K562 (cell line): ENCODE results near the gene WDR70. TPM values are rescaled to one million over a fixed set of nuclear protein-coding genes. Genes with fewer than 3 reads are reported as not detected.
A peak's percentile ranks its signal among the peaks of the same experiment; 100 is the strongest.

Experiments used
- CBFB ChIP-seq: sonication (generic); formaldehyde crosslinking; IDR thresholded peaks from 2 replicates; pipeline ENCODE4 v1.4.0; 2020; ENCODE audit warnings: mild to moderate bottlenecking, missing genetic modification reagents
- CHD7 ChIP-seq: fragments of 200-600 bp; sonication (generic); IDR thresholded peaks from one replicate; pipeline ENCODE4 v1.6.1; 2012; ENCODE audit warnings: mild to moderate bottlenecking, low read depth, low read length, inconsistent platforms
- CREB3 ChIP-seq: fragments of 450-650 bp; conservative IDR thresholded peaks from 2 replicates; pipeline ENCODE4 v1.6.1; 2016; ENCODE audit warnings: missing genetic modification characterization, low read depth, mild to moderate bottlenecking, missing compliant biosample characterization, moderate library complexity
- MBD1 ChIP-seq: fragments of 250-450 bp; sonication (Bioruptor Pico); IDR thresholded peaks from 2 replicates; pipeline ENCODE4 v1.8.0; 2022; ENCODE audit warnings: inconsistent platforms
- PHF21A ChIP-seq: fragments of 450-650 bp; IDR thresholded peaks from 2 replicates; pipeline ENCODE4 v1.6.1; 2017; ENCODE audit warnings: low read depth, borderline replicate concordance
- PHF8 ChIP-seq: fragments of 200-600 bp; sonication (generic); IDR thresholded peaks from 2 replicates; pipeline ENCODE4 v1.6.1; 2012; ENCODE audit warnings: mixed run types, mild to moderate bottlenecking, inconsistent platforms, low read length, moderate library complexity, borderline replicate concordance
- RCOR1 ChIP-seq, 2 experiments: IDR thresholded peaks; 2 replicates each; pipeline ENCODE4 v1.6.1; 2012; ENCODE audit warnings: low read depth in 2 of 2, low read length in 2 of 2, borderline replicate concordance in 1 of 2, improper control_type of control experiment in 1 of 2
- SMC3 ChIP-seq: conservative IDR thresholded peaks from 2 replicates; pipeline ENCODE4 v1.6.1; 2011; ENCODE audit warnings: low read depth, low read length, improper control_type of control experiment; ENCODE audit not compliant: insufficient read depth
- SNAPC5 ChIP-seq: fragments of 250-450 bp; sonication (Bioruptor Pico); IDR thresholded peaks from 2 replicates; pipeline ENCODE4 v1.8.0; 2021; ENCODE audit warnings: moderate library complexity, mild to moderate bottlenecking, inconsistent platforms
- TEAD1 ChIP-seq, 2 experiments: fragments of 450-650 bp in 1 of 2; sonication (generic) in 1 of 2; formaldehyde crosslinking; IDR thresholded peaks; 2 replicates each; pipeline versions ENCODE4 v1.4.0 to v1.8.0; 2020 to 2022; ENCODE audit warnings: mild to moderate bottlenecking in 2 of 2, missing genetic modification reagents in 1 of 2
- ZNF175 ChIP-seq: fragments of 200-800 bp; sonication (Bioruptor generic); IDR thresholded peaks from 2 replicates; pipeline ENCODE4 v1.6.1; 2016; ENCODE audit warnings: low read depth, mild to moderate bottlenecking, missing genetic modification characterization, missing compliant biosample characterization
- polyA plus RNA-seq, 8 experiments: library from polyadenylated mRNA; depleted of rRNA in 4 of 8; stranded (reverse) in 5 of 8; unstranded in 3 of 8; fragments of >200 nt; fragmentation: Nextera tagmentation in 2 of 8; fragmentation: Illumina TruSeq in 1 of 8; extraction: Ambion mirVana in 2 of 8; extraction: Trizol in 1 of 8; gene quantifications; 2 replicates each; pipeline versions ENCODE4 v1.2.1 to v1.2.3, GENCODE V29; 2011 to 2014; ENCODE audit warnings: inconsistent platforms in 1 of 8, missing spikeins in 1 of 8
- total RNA-seq, 7 experiments: library from RNA; depleted of rRNA in 6 of 7; stranded (reverse); fragments of >200 nt in 6 of 7; fragmentation: Illumina TruSeq in 2 of 7; extraction: Trizol in 2 of 7; gene quantifications; 2 replicates each; pipeline versions ENCODE4 v1.2.1 to v1.2.3, GENCODE V29; 2011 to 2021; ENCODE audit warnings: low replicate concordance in 1 of 7

Gene WDR70
- total and polyA plus RNA-seq, 9 of the 15 experiments (the other 6 are each of a cell fraction or from before 2014, with no cell fraction given): 16.8 to 46.6 (median 38.8) TPM

GRCh38 chr5:37575541-37576489 is 196.7 kb downstream of the WDR70 start (continued):
- TF ChIP-seq CHD7 (no peak), TEAD1 (CRISPR knock-in tag; IDR thresholded peaks at IDR 0.05) (peak in 1 of 2 experiments; percentile 86; a peak in 2 of 4 replicates), MBD1 (CRISPR knock-in tag) (no peak), SNAPC5 (CRISPR knock-in tag) (no peak), CREB3 (no peak), SMC3 (no peak), CBFB (CRISPR knock-in tag) (no peak), ZNF175 (CRISPR knock-in tag) (no peak), PHF8 (no peak), RCOR1 (IDR thresholded peaks at IDR 0.05; ENCODE audit: borderline replicate concordance in 1 of 2, low read depth in 2 of 2, low read length in 2 of 2) (peak; percentile 82 to 97; a peak in 3 of 4 replicates), PHF21A (no peak)
